GM19455 (cell line): ENCODE data around the gene FGF10.

Experiments
- ATAC-seq: cut with Tn5 transposase; IDR thresholded peaks from one replicate; pipeline ENCODE4 v1.9.1; 2021; ENCODE audit not compliant: unreplicated experiment

Gene FGF10

DNA sequence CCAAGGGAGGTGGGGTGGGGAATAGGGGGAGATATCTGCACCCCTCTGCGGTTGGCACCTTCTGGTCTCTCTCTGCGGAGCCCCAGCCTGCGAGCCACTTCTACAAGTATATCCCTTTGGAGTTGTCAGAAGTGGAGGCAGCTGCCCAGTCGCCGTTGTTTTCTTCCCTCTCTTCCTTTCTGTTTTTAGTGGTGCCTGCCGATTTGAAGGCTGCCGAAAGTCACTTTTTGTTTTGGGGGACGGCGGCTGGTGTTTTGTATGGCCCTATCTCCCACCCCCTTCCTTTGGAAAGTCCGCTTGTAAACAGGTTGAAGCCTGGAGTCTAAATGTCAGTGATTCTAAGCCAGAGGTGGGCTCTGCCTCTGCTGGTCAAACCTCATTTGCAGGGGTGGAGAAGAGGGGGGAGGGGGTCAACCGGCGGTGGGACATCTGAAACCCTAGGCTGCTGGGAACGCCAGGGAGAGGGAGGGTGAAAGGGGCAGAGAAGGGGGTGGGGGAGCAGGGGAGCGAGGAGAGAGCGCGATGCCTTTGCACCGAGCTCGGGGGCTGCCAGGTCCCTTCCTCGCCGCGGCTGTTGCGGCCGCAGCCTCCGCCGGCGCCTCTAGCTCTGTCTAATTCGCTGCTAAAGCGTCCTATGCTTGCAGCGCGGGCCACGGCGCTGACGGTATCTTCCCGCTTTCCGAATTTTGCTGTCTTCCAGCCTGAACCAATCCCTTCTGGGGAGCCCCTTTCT is at the start of gene FGF10:
FGF10 (minus strand) TSS at position 331 of the 733 bp plus-strand sequence. CDS start 738 bp downstream, outside the sequence.
- no peak for ATAC-seq

GRCh38 chr5:44426944-44427343 is 37.7 kb upstream of the FGF10 start:
- no peak for ATAC-seq

GRCh38 chr5:44412286-44412685 is 23.1 kb upstream of the FGF10 start:
- no peak for ATAC-seq

GRCh38 chr5:44402084-44402483 is 12.9 kb upstream of the FGF10 start:
- ATAC-seq: no peak

DNA sequence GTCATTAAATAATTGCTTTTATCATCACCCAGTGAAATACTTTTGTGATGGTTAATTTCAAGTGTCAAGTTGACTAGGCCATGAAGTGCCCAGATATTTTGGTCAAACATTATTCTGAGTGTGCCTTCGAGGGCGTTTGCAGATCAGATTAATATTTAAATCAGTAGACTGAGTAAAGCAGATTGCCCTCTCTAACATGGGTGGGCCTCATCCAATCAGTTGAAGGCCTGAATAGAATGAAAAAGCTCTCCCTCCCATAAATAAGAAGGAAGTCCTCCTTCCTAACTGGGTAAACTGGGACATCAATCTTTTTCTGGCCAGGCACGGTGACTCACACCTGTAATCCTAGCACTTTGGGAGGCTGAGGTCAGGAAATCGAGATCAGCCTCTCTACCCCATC is 12.4 kb upstream of the FGF10 start:
- ATAC-seq: no peak

DNA sequence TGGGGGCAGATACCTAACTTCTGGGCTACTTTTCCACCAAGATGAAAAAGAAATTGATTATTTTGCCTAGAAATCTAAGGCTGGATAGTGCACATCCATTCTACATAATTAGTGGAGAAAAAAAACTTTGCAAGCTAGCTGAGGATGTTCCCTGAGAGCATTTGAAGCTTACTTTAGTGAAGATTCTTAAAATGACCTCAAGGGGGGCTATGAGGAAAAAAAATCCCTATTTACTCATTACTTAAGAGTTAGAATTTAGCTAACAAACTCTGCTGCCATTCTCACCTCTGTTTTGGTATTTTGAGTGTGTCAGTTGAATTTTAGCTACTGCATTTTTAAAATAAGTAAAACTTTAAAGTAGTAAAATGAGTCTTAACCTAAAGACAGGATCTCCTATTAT is 9.2 kb upstream of the FGF10 start:
- ATAC-seq: no peak

GRCh38 chr5:44396312-44396711 is 7.1 kb upstream of the FGF10 start:
- ATAC-seq: no peak

- no peak for ATAC-seq
Observed at GRCh38 chr5:44390351-44390750, 1.1 kb upstream of the FGF10 start.

- ATAC-seq: no peak
Observed at GRCh38 chr5:44389823-44390143, 563 bp upstream of the FGF10 start.

- no peak for ATAC-seq
Observed at GRCh38 chr5:44388321-44389089, 715 bp downstream of the FGF10 start.

- ATAC-seq: no peak
Observed at GRCh38 chr5:44387921-44388320, 1.3 kb downstream of the FGF10 start.

GRCh38 chr5:44387406-44387805 is 1.8 kb downstream of the FGF10 start:
- ATAC-seq: no peak

DNA sequence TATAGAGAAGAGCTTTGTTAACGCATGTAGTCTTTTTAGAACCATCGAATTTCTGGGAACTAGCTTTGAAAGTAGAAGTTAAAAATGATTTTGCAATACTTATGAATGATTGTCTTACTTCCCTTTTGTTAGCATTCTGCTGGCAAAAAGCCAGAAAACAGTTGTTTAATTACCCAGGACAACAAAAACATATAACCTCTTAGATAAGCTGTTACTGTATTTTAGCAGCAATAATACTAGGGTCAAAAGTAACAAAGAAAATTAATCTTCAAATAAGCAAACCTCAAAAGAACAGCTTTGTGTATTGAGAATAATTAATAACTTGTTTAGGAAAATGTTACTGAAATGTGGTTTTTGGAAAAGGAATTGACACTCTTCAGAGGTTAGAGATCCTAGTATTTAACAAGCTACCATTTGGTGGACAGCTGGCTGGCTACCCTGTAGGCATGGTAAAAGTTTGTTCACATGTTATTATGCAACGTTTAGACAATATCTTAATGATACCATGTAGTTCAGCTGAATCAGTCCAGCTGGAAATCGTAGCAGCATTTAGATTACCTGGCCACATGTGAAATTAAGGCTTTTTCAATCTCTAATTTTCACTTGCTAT is 3.8 kb downstream of the FGF10 start:
- ATAC-seq: no peak

DNA sequence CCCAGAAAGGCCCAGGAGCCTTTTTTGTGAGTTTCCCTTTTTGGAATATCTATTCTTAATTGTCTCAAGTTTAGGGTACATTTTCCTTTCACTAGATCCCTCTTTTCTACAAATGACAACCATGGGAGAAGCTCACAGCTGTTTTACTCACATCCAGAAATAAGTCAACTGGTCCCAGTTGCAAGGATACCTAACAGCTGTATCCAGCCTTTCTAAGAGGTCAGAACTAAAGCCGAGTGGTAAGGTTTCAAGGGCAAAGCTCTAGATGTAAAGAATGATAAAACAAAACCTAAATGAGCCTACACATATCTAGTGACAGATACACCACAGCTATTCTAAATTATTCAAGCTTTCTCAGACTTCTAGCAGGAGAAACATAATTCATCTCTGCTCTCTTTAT is 4.4 kb downstream of the FGF10 start:
- no peak for ATAC-seq

GRCh38 chr5:44382894-44383293 is 6.3 kb downstream of the FGF10 start:
- ATAC-seq: no peak

DNA sequence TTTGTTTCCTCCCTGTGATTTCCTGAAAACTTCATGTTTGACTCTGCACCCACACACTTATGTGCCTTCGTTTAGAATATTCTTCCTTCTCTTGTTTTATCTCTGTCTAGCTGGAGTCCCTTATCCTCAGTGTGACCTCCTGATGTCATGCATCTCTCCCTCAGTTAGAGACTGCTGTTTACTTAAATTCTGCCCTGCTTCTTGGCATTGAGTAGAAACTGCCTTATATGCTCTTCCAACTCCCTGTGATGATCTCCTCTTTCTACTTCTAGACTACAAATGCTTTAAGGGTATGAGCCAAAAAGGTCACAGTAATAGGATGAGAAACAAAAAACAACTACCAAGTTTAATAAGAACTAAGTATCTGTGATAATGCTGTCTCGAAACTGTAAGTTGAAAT is 12.2 kb downstream of the FGF10 start:
- ATAC-seq: no peak

DNA sequence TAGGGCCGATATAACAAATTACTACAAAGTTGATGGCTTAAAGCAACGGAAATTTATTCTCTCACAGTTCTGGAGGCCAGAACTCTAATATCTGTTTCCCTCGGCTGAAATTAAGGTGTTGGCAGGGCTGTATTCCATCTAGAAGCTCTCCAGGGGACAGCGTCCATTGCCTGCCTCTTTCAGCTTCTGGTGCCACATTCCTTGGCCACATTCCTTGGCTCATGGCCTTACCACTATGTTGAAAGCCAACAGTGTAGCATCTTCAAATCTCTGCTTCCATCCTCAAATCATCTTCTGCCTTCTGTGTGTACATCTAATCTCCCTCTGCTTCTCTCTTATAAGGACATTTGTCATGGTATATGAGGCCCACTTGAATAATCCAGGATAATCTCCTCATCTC is 17.2 kb downstream of the FGF10 start:
- ATAC-seq: no peak

DNA sequence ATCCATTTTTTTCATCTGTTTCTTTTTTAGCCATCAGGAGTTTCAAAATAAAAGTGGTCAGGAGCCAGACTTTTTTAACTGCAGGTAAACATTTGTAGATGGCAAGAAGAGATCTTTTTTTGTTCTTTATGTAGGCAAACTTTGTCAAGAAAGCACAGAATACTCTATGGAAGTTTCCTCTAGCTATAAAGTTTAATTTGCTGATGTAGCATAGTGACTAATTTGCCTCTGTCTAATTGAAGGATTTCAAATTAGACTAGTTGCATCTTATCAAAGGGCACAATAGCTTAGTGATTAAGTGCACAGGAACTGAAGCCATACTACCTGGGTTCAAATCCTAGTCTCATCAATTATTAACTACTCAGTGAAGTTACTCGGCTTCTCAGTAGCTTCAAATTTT is 22.0 kb downstream of the FGF10 start:
- ATAC-seq: no peak

- ATAC-seq: no peak
Observed at GRCh38 chr5:44365345-44365744, 23.9 kb downstream of the FGF10 start.

DNA sequence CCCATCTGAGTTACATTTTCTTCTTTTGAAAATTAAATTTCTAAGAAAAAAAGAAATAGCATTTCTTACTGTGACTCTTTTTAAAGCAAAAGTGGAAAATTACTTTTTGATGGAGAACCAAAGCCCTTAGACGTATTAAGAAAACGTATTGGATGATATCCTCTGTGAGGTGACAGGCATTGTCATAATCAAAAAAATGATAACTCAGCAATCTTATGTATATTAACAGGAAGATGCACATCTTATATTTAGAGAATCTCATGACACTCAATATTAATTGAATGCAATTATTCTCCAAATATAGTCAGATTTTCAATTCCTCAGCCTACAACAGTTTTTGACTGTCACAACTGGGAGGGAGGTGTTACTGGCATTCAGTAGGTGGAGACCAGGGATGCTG is 25.1 kb downstream of the FGF10 start:
- ATAC-seq: no peak

DNA sequence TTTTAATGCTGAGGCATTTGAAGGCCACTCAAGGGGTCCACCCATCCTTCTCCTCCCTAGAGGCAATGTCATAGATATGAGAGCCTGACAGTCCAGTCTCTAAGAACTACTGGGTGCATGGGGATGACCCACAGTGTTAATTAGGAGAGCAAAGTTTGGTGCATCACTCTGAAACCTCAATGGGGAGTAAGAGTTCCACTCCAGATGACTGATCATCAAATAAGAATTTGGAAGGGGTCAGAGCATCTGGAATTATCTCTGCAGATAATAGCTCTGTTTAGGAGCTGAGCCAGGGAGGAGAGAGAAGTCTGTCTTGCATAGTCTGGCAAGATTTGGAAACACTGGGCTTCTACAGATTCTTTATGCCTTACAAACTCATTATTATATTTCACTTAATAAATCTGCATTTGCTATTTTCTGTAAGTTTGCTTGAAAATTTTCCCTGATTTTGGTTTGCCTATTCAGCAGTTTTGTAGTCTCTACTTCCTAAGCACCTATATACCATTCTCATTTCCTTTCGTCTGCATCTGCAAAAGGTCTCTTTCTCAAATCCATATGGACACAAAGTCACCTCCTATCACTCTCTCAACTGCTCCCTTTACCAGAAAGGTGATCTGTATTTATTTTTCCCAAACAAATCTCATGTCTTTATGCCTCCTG is 27.7 kb downstream of the FGF10 start:
- ATAC-seq: no peak

DNA sequence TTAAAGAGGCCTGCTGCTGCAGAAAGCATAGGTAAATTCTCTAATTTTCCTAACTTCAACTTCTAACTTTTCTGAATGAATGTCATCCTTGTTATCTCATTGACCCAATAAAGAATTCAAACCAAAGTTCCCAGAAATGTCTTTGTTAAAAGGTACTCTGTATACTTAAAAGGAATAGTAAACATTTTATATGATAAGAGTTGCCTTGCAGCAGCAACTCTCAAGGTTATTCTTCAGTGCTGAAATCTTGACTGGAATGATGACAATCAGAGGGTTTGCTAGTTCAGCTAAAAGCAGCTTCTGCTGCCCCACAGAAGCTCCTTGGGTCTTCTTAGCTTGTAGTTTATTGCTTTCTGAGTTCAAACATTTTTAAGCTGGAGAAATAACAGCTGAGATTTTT is 28.3 kb downstream of the FGF10 start:
- no peak for ATAC-seq
